HEK293T (cell line): ENCODE measurements around the gene MYO5B.

ENCODE experiments used
- CTCF ChIA-PET: fragments of 350-600 bp; formaldehyde crosslinking; extraction: SDS; loops from one replicate; lab custom pipeline; 2021; ENCODE audit warnings: antibody characterized with exemption, inconsistent platforms; lab: Yijun Ruan, JAX
- POLR2A ChIA-PET: fragments of 350-600 bp; formaldehyde crosslinking; extraction: SDS; loops from one replicate; lab custom pipeline; 2020; ENCODE audit warnings: antibody characterized with exemption, inconsistent platforms; lab: Yijun Ruan, JAX
- DNase-seq: peaks from one replicate; pipeline ENCODE4 v3.0.0; 2012; ENCODE audit warnings: mixed read lengths; ENCODE audit errors: extremely low spot score
- ARNT ChIP-seq: fragments of 450-650 bp; IDR thresholded peaks from 2 replicates; pipeline ENCODE4 v1.6.1; 2017; ENCODE audit warnings: mild to moderate bottlenecking
- BHLHE40 ChIP-seq: fragments of 450-650 bp; IDR thresholded peaks from 2 replicates; pipeline ENCODE4 v1.6.1; 2016; ENCODE audit warnings: mild to moderate bottlenecking, moderate library complexity, borderline replicate concordance
- CTBP1 ChIP-seq: fragments of 450-650 bp; IDR thresholded peaks from 2 replicates; pipeline ENCODE4 v1.6.1; 2016; ENCODE audit warnings: borderline replicate concordance
- ELF4 ChIP-seq: fragments of 450-650 bp; IDR thresholded peaks from 2 replicates; pipeline ENCODE4 v1.6.1; 2017; ENCODE audit warnings: antibody characterized with exemption
- FOXA1 ChIP-seq: fragments of 450-650 bp; IDR thresholded peaks from 2 replicates; pipeline ENCODE4 v1.6.1; 2016; ENCODE audit warnings: mild to moderate bottlenecking
- FOXK2 ChIP-seq: fragments of 450-650 bp; IDR thresholded peaks from 2 replicates; pipeline ENCODE4 v1.6.1; 2016; ENCODE audit warnings: mild to moderate bottlenecking
- FOXM1 ChIP-seq: fragments of 450-650 bp; IDR thresholded peaks from 2 replicates; pipeline ENCODE4 v1.6.1; 2017; ENCODE audit warnings: mild to moderate bottlenecking, borderline replicate concordance
- HDGF ChIP-seq: fragments of 450-650 bp; IDR thresholded peaks from 2 replicates; pipeline ENCODE4 v1.6.1; 2017; ENCODE audit warnings: antibody characterized with exemption, borderline replicate concordance
- L3MBTL2 ChIP-seq: fragments of 450-650 bp; conservative IDR thresholded peaks from 2 replicates; pipeline ENCODE4 v1.6.1; 2016; ENCODE audit warnings: mild to moderate bottlenecking
- LEF1 ChIP-seq: fragments of 450-650 bp; IDR thresholded peaks from 2 replicates; pipeline ENCODE4 v1.6.1; 2017; ENCODE audit warnings: mild to moderate bottlenecking, borderline replicate concordance
- NFRKB ChIP-seq: fragments of 450-650 bp; IDR thresholded peaks from 2 replicates; pipeline ENCODE4 v1.6.1; 2016; ENCODE audit warnings: mild to moderate bottlenecking, moderate library complexity
- SP1 ChIP-seq: fragments of 450-650 bp; IDR thresholded peaks from 2 replicates; pipeline ENCODE4 v1.6.1; 2017
- SUZ12 ChIP-seq: fragments of 450-650 bp; IDR thresholded peaks from 2 replicates; pipeline ENCODE4 v1.6.1; 2016; ENCODE audit warnings: mild to moderate bottlenecking
- TARDBP ChIP-seq: fragments of 450-650 bp; IDR thresholded peaks from 2 replicates; pipeline ENCODE4 v1.6.1; 2016
- ZNF384 ChIP-seq: fragments of 450-650 bp; IDR thresholded peaks from 2 replicates; pipeline ENCODE4 v1.6.1; 2016
- TF ChIP-seq, protein P1 (sequence below): fragments of 450-650 bp; IDR thresholded peaks from 2 replicates; pipeline ENCODE4 v1.6.1; 2016

MYO5B gene

DNA sequence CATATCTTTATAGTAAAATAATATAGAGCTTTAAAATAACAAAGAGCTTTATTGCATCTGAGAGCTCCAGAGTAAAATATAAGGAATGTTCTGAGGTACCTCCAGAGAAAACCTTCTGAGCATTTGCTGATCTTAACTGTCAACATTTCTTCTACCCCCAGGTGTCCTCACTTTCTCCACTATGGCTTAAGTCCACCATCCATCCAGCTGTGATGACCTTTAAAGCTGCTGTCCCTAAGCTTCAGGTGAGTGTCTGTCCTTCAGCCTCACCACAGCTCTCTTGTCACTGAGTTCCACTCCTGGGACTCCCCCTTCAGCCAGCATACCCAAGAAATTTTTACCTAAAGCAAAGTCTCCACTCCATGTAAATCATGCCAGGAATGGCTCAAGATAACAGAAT lies 137.9 kb downstream of the MYO5B start:
- no peak for TF ChIP-seq L3MBTL2
- TF ChIP-seq TARDBP = no peak
- no peak for TF ChIP-seq ARNT
- no peak for TF ChIP-seq CTBP1
- POLR2A ChIA-PET = no interaction called here
- no peak for DNase-seq
- CTCF ChIA-PET = no interaction called here

DNA sequence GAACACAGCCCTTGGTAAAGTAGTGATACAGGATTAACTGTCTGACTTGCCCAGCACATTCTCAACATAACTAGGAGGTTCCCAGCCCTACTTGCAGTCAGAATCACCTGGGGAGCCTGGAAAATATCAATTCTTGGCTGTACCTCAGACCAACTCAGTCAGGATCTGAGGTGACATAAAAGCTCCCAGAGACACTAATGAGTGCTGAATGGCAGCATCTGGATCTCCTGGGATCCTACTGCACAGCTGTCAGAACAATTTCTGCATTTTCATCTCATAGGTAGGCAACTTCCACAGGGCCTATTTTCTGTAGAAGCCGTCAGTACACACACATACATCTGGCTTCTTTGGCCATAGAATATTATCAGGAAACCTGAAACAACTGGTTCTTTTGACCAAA lies 138.8 kb downstream of the MYO5B start:
- no peak for DNase-seq
- ChIA-PET POLR2A (no interaction called here), CTCF (no interaction called here)
- TF ChIP-seq FOXM1 (no peak), SP1 (no peak), TARDBP (no peak), HDGF (no peak), FOXA1 (no peak), NFRKB (no peak), LEF1 (no peak), SUZ12 (no peak), FOXK2 (no peak), L3MBTL2 (no peak), CTBP1 (no peak), ELF4 (no peak), BHLHE40 (no peak), ZNF384 (no peak), ARNT (no peak)
- TF ChIP-seq, protein P1, sequence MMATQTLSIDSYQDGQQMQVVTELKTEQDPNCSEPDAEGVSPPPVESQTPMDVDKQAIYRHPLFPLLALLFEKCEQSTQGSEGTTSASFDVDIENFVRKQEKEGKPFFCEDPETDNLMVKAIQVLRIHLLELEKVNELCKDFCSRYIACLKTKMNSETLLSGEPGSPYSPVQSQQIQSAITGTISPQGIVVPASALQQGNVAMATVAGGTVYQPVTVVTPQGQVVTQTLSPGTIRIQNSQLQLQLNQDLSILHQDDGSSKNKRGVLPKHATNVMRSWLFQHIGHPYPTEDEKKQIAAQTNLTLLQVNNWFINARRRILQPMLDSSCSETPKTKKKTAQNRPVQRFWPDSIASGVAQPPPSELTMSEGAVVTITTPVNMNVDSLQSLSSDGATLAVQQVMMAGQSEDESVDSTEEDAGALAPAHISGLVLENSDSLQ = no peak

DNA sequence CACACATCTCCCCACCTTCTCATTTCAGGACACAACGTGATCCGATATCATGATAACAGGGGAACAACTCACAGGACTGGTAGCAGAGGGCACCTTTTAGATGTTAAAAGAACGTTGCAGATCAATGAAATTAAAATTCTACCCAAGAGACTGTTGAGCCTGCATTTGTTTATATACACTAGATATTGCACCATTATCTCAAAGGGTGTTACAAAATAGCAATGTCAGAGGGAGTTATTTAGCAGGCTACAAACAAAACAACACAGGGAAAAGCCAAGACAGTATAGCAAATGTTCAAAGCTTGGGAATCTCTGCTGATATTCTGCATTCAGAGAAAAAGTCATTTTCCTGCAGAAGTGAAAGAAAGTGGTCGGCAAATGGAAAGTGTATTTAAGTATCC lies 139.5 kb downstream of the MYO5B start:
- CTCF ChIA-PET = no interaction called here
- no peak for TF ChIP-seq NFRKB
- no peak for TF ChIP-seq SP1
- TF ChIP-seq TARDBP = no peak
- no peak for TF ChIP-seq ZNF384
- no peak for TF ChIP-seq LEF1
- DNase-seq = no peak
- POLR2A ChIA-PET = no interaction called here

DNA sequence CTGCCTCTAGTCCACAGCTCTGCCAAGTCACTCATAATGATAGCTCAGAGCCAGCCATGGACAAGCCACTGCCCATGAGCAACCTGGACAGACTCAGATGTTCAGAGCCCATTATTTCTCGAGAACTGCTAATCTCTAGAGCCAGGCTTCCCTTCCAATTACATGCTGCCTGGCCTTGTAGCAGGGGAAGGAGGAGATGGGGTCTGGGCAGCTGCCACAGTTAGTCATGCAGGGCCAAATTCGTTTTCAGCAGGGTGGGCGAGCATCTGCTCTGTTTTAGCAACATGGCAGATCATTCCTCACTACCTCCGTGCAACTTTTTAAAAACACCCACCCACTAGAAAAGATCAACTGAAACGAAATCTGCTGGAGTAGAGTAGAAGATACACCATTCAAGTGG lies 141.8 kb downstream of the MYO5B start:
- ChIA-PET POLR2A (no interaction called here), CTCF (no interaction called here)
- no peak for TF ChIP-seq ELF4
- TF ChIP-seq, protein P1 = no peak
- no peak for TF ChIP-seq HDGF
- no peak for TF ChIP-seq BHLHE40
- TF ChIP-seq NFRKB = no peak
- no peak for TF ChIP-seq TARDBP
- TF ChIP-seq ARNT = no peak
- TF ChIP-seq SUZ12 = no peak
- TF ChIP-seq FOXK2 = no peak
- no peak for TF ChIP-seq SP1
- no peak for TF ChIP-seq FOXM1
- no peak for TF ChIP-seq CTBP1
- no peak for TF ChIP-seq FOXA1
- no peak for DNase-seq

DNA sequence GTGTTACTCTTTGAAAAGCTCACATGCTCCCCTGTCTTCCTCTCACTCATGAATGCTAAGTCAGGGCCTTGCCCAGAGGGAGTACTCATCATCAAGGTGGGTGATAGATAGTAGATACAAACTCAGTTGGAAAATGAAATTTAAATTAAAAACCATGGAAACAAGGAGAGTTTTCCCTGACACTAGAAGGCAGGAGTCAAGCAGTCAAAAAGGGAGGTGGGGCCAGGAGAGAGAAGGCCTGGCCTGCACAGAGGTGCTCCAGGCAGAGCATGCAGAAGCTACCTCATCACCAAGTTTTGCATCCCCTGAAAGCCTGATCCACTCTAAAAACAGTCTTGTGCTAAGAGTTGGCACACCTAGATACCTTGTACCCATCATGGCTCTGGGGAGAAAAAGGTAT lies 143.7 kb downstream of the MYO5B start:
- CTCF ChIA-PET = no interaction called here
- TF ChIP-seq SP1 (no peak), SUZ12 (no peak), CTBP1 (no peak), FOXK2 (no peak), HDGF (no peak), TARDBP (no peak), LEF1 (no peak), FOXA1 (no peak), ARNT (no peak), NFRKB (no peak), FOXM1 (no peak), BHLHE40 (no peak), ZNF384 (no peak), L3MBTL2 (no peak), ELF4 (no peak)
- TF ChIP-seq, protein P1 = no peak

DNA sequence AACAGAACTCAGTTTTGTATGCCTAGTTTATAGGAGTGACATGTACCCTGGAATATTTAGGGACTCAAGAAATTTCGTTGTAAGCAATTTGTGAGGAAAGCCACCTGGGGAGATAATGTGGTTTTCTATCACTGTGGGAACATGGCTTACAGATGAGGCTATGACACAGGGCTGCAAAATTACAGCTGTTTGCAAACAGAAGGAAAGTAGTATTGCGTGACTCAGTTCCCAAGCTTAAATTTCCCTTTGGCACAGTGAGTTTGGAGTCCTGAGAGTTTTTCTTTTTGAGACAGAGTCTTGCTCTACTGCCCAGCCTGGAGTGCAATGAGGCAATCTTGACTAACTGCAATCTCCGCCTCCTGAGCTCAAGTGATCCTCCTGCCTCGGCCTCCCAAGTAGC lies 149.8 kb downstream of the MYO5B start:
- ChIA-PET CTCF (interaction anchor here (0.6 kb wide), 1 partner anchor 108 kb away, joined by 3 read pairs; no protein-coding TSS in a partner anchor), POLR2A (no interaction called here)
- TF ChIP-seq HDGF = no peak
- TF ChIP-seq ZNF384 = no peak
- no peak for TF ChIP-seq SUZ12
- no peak for TF ChIP-seq LEF1
- TF ChIP-seq, protein P1 = no peak
- DNase-seq = no peak

More for the DNA sequence above, 143.7 kb downstream of the MYO5B start:
- POLR2A ChIA-PET = no interaction called here
- DNase-seq = peak; percentile 12
